ENCODE results near the gene TGM5.

The TGM5 gene

GRCh38 chr15:43210172-43210745 lies 56.5 kb downstream of the TGM5 start:
- in situ Hi-C loops (cut with MboI; ENCODE audit: low pct_unique_long_range_greater_than_20kb, low sequenced_read_pairs, unreplicated experiment): no loop called here
- DNase-seq (ENCODE audit: low spot score): no peak
- TF ChIP-seq CTCF (IDR thresholded peaks at IDR 0.05; ENCODE audit: extremely low read depth, insufficient read depth, missing control alignments): no peak

GRCh38 chr15:43209059-43209824 lies 57.5 kb downstream of the TGM5 start:
- in situ Hi-C loops (cut with MboI; ENCODE audit: low pct_unique_long_range_greater_than_20kb, low sequenced_read_pairs, unreplicated experiment): no loop called here
- no peak for TF ChIP-seq CTCF (IDR thresholded peaks at IDR 0.05; ENCODE audit: extremely low read depth, insufficient read depth, missing control alignments)
- DNase-seq (ENCODE audit: low spot score): peak; percentile 36

GRCh38 chr15:43208052-43209002 lies 58.4 kb downstream of the TGM5 start:
- DNase-seq (ENCODE audit: low spot score): peak; percentile 8
- TF ChIP-seq CTCF (IDR thresholded peaks at IDR 0.05; ENCODE audit: extremely low read depth, insufficient read depth, missing control alignments): no peak
- in situ Hi-C loops (cut with MboI; ENCODE audit: low pct_unique_long_range_greater_than_20kb, low sequenced_read_pairs, unreplicated experiment): no loop called here

- in situ Hi-C loops (cut with MboI; ENCODE audit: low pct_unique_long_range_greater_than_20kb, low sequenced_read_pairs, unreplicated experiment): no loop called here
- DNase-seq (ENCODE audit: low spot score): no peak
- no peak for TF ChIP-seq CTCF (IDR thresholded peaks at IDR 0.05; ENCODE audit: extremely low read depth, insufficient read depth, missing control alignments)
These were observed 59.7 kb downstream of the TGM5 start for GRCh38 chr15:43207024-43207423.

- in situ Hi-C loops (cut with MboI; ENCODE audit: low pct_unique_long_range_greater_than_20kb, low sequenced_read_pairs, unreplicated experiment): no loop called here
- TF ChIP-seq CTCF (IDR thresholded peaks at IDR 0.05; ENCODE audit: extremely low read depth, insufficient read depth, missing control alignments): no peak
- DNase-seq (ENCODE audit: low spot score): no peak
These were observed 60.7 kb downstream of the TGM5 start for GRCh38 chr15:43206054-43206453.
